Measurements from ENCODE around the gene CYP51A1. TPM values are rescaled to one million over a fixed set of nuclear protein-coding genes. Genes with fewer than 3 reads are reported as not detected.
A peak's percentile ranks its signal among the peaks of the same experiment; 100 is the strongest.

CYP51A1 gene
- total and polyA plus RNA-seq, 2 of the 13 experiments (the other 11 are each of a cell fraction or from before 2014, with no cell fraction given) = 15.4 to 260 TPM

DNA sequence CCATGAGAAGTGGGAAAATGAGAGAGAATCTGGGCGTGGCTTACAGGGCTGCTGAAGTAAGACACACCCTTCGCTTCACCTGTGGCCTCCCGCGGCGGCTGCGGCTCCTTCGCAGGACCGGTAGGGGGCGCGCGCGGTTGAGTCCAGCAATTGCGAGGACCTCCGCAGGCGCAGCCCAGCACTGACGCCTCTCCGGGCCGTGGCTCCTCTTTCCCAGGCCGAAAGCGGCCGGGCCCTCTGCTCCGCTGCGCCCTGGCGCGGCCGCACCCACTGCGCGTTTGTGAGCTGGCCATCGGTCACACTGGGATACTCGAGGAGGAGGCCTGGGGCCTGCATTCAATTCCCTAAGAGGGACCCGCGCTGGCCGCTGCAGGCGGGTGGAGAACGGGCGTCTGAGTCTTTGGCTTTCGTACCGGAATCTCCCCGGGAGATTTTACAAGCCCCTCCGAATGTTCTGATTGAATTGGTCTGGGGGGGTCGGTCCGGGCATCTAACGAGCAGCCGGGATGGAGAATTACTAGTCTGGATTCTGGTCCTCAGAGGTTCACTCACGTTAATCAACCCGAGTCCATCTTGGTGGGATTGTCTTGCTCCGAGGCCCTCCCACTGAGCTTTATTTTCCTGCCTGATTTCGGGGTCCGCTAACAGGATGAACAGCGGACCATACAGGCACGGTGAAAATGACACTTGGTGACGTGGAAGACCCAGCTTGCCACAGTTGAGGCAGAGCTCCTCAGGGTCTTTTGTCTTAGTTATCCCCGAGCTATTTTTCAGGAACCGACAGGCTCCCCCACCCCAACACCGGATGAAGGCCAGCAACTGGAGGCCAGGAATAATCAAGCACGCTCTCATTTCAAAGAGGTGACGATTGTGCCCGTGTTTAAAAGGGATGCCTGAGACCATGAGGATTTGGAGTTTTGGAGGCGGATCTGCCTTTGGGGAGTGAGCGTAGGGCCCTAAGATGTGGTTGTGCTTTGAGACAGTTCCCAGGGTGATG is 44.9 kb upstream of the CYP51A1 start, which contains the start of gene LRRD1 (continued):
- TF ChIP-seq, protein P1, sequence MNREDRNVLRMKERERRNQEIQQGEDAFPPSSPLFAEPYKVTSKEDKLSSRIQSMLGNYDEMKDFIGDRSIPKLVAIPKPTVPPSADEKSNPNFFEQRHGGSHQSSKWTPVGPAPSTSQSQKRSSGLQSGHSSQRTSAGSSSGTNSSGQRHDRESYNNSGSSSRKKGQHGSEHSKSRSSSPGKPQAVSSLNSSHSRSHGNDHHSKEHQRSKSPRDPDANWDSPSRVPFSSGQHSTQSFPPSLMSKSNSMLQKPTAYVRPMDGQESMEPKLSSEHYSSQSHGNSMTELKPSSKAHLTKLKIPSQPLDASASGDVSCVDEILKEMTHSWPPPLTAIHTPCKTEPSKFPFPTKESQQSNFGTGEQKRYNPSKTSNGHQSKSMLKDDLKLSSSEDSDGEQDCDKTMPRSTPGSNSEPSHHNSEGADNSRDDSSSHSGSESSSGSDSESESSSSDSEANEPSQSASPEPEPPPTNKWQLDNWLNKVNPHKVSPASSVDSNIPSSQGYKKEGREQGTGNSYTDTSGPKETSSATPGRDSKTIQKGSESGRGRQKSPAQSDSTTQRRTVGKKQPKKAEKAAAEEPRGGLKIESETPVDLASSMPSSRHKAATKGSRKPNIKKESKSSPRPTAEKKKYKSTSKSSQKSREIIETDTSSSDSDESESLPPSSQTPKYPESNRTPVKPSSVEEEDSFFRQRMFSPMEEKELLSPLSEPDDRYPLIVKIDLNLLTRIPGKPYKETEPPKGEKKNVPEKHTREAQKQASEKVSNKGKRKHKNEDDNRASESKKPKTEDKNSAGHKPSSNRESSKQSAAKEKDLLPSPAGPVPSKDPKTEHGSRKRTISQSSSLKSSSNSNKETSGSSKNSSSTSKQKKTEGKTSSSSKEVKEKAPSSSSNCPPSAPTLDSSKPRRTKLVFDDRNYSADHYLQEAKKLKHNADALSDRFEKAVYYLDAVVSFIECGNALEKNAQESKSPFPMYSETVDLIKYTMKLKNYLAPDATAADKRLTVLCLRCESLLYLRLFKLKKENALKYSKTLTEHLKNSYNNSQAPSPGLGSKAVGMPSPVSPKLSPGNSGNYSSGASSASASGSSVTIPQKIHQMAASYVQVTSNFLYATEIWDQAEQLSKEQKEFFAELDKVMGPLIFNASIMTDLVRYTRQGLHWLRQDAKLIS (CRISPR knock-in tag; IDR thresholded peaks at IDR 0.05) = no peak
- TF ChIP-seq KAT8 (CRISPR knock-in tag; IDR thresholded peaks at IDR 0.05) (peak; percentile 75), ZNF558 (CRISPR knock-in tag; IDR thresholded peaks at IDR 0.05; ENCODE audit: borderline replicate concordance) (no peak), ZNF670 (CRISPR knock-in tag; IDR thresholded peaks at IDR 0.05; ENCODE audit: borderline replicate concordance) (no peak), ZNF589 (CRISPR knock-in tag; conservative IDR thresholded peaks at IDR 0.05) (no peak), ATF6 (CRISPR knock-in tag; conservative IDR thresholded peaks at IDR 0.05) (no peak), ZNF230 (CRISPR knock-in tag; IDR thresholded peaks at IDR 0.05) (no peak), ZNF850 (CRISPR knock-in tag; conservative IDR thresholded peaks at IDR 0.05) (no peak), RBM39 (IDR thresholded peaks at IDR 0.05; ENCODE audit: low read depth, low read length, poor library complexity, severe bottlenecking) (peak; percentile 67), ZNF253 (CRISPR knock-in tag; IDR thresholded peaks at IDR 0.05; ENCODE audit: borderline replicate concordance) (no peak), SETDB1 (CRISPR knock-in tag; IDR thresholded peaks at IDR 0.05; ENCODE audit: borderline replicate concordance) (no peak), BATF2 (CRISPR knock-in tag; IDR thresholded peaks at IDR 0.05) (no peak), ZNF674 (CRISPR knock-in tag; IDR thresholded peaks at IDR 0.05; ENCODE audit: low read depth) (no peak), ZNF614 (CRISPR knock-in tag; IDR thresholded peaks at IDR 0.05; ENCODE audit: borderline replicate concordance) (peak; percentile 65; the same call in 1 of the 2 replicates), KDM5A (IDR thresholded peaks at IDR 0.05; ENCODE audit: borderline replicate concordance, low read length) (no peak)
- TF ChIP-seq, protein P2, sequence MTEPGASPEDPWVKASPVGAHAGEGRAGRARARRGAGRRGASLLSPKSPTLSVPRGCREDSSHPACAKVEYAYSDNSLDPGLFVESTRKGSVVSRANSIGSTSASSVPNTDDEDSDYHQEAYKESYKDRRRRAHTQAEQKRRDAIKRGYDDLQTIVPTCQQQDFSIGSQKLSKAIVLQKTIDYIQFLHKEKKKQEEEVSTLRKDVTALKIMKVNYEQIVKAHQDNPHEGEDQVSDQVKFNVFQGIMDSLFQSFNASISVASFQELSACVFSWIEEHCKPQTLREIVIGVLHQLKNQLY (CRISPR knock-in tag; IDR thresholded peaks at IDR 0.05) = no peak
- TF ChIP-seq, protein P3, sequence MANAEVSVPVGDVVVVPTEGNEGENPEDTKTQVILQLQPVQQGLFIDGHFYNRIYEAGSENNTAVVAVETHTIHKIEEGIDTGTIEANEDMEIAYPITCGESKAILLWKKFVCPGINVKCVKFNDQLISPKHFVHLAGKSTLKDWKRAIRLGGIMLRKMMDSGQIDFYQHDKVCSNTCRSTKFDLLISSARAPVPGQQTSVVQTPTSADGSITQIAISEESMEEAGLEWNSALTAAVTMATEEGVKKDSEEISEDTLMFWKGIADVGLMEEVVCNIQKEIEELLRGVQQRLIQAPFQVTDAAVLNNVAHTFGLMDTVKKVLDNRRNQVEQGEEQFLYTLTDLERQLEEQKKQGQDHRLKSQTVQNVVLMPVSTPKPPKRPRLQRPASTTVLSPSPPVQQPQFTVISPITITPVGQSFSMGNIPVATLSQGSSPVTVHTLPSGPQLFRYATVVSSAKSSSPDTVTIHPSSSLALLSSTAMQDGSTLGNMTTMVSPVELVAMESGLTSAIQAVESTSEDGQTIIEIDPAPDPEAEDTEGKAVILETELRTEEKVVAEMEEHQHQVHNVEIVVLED (CRISPR knock-in tag; IDR thresholded peaks at IDR 0.05; ENCODE audit: borderline replicate concordance) = 0 out of 2 replicates have a peak, but pooled peaks have one; percentile 28

All from HepG2 (cell line).